Measurements from ENCODE around the gene LDLRAD3. TPM values are rescaled to one million over a fixed set of nuclear protein-coding genes. Genes with fewer than 3 reads are reported as not detected.

Gene LDLRAD3
- total RNA-seq, 1 donor from 2014 or later = 18.2 TPM

DNA sequence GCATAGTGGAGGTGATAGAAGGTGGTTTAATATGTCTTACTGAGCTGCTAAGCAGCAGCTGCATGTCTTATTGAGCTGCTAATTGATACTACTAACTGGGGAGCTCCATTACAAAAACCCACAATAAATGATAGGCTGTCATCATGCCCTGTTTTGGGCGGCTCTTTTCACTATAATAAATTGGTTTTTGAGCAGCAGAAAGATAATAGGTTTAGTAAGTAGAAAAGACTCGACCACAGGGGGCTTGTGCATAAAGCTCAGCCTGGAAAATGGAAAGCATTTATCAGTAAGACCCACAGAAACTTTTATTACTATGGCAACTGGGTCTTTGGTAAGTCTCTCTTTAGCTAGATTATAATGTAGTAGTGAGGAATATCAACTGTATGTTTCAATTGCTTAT lies 117.6 kb downstream of the LDLRAD3 start:
- Mint-ChIP-seq H3K27me3 (ENCODE audit: unreplicated experiment) (no peaks in the 10 kb centered on the region), H3K36me3 (ENCODE audit: unreplicated experiment) (peaks cover 1% of the 10 kb centered on the region), H3K4me3 (ENCODE audit: unreplicated experiment) (no peak overlapping the region), H3K9me3 (ENCODE audit: unreplicated experiment) (peaks cover 14% of the 10 kb centered on the region), H3K27ac (ENCODE audit: unreplicated experiment) (no peak overlapping the region), H3K4me1 (ENCODE audit: unreplicated experiment) (no peaks in the 10 kb centered on the region)
- DNase-seq (ENCODE audit: extremely low spot score, unreplicated experiment) = no peak
- TF ChIP-seq, protein P1, sequence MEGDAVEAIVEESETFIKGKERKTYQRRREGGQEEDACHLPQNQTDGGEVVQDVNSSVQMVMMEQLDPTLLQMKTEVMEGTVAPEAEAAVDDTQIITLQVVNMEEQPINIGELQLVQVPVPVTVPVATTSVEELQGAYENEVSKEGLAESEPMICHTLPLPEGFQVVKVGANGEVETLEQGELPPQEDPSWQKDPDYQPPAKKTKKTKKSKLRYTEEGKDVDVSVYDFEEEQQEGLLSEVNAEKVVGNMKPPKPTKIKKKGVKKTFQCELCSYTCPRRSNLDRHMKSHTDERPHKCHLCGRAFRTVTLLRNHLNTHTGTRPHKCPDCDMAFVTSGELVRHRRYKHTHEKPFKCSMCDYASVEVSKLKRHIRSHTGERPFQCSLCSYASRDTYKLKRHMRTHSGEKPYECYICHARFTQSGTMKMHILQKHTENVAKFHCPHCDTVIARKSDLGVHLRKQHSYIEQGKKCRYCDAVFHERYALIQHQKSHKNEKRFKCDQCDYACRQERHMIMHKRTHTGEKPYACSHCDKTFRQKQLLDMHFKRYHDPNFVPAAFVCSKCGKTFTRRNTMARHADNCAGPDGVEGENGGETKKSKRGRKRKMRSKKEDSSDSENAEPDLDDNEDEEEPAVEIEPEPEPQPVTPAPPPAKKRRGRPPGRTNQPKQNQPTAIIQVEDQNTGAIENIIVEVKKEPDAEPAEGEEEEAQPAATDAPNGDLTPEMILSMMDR (IDR thresholded peaks at IDR 0.05) = no peak

DNA sequence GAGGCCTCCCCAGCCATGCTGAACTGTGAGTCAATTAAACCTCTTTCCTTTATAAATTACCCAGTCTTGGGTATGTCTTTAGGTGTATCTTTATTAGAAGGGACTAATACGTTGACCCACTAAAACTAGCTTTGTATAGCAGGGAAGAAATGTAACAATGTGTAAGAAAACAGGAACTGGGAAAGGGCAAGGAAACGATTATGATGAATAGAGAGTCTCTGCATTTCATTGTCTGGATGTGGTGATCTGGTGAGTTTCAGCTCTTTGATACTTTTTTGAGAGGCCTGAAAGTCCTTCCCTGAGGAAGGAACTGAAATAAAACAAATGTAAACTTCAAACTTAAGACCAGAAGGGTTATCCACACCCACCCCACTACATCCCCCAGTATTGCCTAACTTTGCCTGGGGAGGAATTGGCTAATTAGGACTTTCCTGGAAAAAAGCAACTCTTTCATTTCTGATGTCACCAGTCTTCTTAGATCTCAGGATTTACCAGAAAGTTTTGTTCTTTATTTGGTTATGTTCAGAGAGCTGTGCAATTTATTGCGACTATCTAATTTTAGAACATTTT lies 119.0 kb downstream of the LDLRAD3 start:
- no peak overlapping the region for H3K27ac Mint-ChIP-seq (ENCODE audit: unreplicated experiment)
- no peak overlapping the region for H3K4me3 Mint-ChIP-seq (ENCODE audit: unreplicated experiment)
- TF ChIP-seq, protein P1 (IDR thresholded peaks at IDR 0.05) = no peak
- no peaks in the 10 kb centered on the region for H3K4me1 Mint-ChIP-seq (ENCODE audit: unreplicated experiment)
- peaks cover 20% of the 10 kb centered on the region for H3K9me3 Mint-ChIP-seq (ENCODE audit: unreplicated experiment)
- no peak for DNase-seq (ENCODE audit: extremely low spot score, unreplicated experiment)
- no peaks in the 10 kb centered on the region for H3K27me3 Mint-ChIP-seq (ENCODE audit: unreplicated experiment)
- peaks cover 8% of the 10 kb centered on the region for H3K36me3 Mint-ChIP-seq (ENCODE audit: unreplicated experiment)

DNA sequence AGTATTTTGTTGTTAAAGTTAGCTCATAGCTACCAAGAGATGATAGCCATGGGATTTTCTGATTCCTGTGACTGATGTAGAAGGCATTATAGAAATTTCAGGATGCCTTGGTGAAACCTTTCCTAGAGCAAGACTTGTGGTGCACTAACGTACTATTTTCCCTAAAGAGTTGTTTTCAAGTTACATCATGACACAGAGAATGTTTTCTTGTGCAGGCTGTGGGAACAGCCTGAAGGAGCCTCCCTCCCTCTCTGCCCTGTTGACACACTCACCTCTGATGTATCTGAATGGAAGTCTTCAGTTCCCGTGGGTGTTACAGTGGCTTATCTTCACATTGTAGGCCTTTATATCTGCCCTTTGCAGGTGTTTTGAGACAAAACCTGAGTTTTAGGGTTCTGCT lies 121.6 kb downstream of the LDLRAD3 start:
- Mint-ChIP-seq H3K9me3 (ENCODE audit: unreplicated experiment) (peaks cover 15% of the 10 kb centered on the region), H3K27ac (ENCODE audit: unreplicated experiment) (no peak overlapping the region), H3K4me1 (ENCODE audit: unreplicated experiment) (no peaks in the 10 kb centered on the region), H3K4me3 (ENCODE audit: unreplicated experiment) (no peak overlapping the region), H3K36me3 (ENCODE audit: unreplicated experiment) (peaks cover 7% of the 10 kb centered on the region), H3K27me3 (ENCODE audit: unreplicated experiment) (no peaks in the 10 kb centered on the region)
- no peak for DNase-seq (ENCODE audit: extremely low spot score, unreplicated experiment)
- TF ChIP-seq, protein P1 (IDR thresholded peaks at IDR 0.05) = no peak

DNA sequence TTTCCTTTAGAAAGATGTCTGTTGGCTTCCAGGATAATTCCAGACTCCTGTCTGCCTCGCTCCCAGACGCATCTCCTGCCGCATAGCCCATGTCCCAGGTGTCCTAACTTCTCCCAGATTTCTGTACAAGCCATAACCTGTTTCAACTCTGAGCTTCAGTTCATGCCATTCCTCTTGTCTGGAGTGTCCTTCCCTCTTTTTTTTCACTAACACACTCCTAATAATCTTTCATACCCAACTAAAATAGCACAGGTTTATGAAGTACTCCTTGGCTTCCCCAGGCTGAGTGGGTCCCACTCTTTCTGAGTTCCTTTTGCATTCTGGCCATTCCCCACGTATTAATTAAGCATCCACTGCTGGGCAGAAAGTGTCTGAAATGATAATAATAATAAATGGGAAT lies 123.0 kb downstream of the LDLRAD3 start:
- Mint-ChIP-seq H3K9me3 (ENCODE audit: unreplicated experiment) (peaks cover 15% of the 10 kb centered on the region), H3K4me1 (ENCODE audit: unreplicated experiment) (no peaks in the 10 kb centered on the region), H3K27me3 (ENCODE audit: unreplicated experiment) (no peaks in the 10 kb centered on the region), H3K36me3 (ENCODE audit: unreplicated experiment) (peaks cover 7% of the 10 kb centered on the region), H3K27ac (ENCODE audit: unreplicated experiment) (no peak overlapping the region), H3K4me3 (ENCODE audit: unreplicated experiment) (no peak overlapping the region)
- DNase-seq (ENCODE audit: extremely low spot score, unreplicated experiment) = no peak
- TF ChIP-seq, protein P1 (IDR thresholded peaks at IDR 0.05) = no peak

DNA sequence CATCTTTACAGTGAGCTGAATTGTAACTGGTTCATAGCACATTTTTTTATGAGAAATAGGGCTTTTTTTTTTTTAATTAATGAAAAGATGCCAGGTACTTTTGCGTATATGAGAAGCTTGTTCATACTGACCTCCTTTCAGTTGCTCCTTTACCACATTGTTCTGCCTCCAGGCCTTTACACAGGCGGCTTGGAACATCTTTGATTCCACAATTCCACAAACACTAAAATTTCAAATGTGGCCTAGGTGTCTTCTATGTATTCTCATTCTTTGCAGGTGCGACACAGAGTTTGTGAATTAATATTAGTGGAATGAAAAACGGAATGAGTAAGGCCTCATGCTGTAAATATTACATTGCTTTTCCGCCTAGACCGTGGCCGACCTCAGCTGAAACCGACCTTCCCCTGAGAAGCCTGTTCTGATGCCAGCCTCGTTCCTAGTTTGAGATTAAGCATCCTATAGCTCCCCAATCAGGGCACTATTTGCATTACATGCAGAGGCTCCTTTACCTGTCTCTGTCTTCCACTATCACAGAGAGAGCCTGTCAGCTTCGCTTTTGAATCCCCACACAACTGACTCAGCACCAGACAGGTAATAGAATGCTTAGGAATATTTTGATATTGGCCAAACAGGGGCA lies 125.8 kb downstream of the LDLRAD3 start:
- Mint-ChIP-seq H3K4me3 (ENCODE audit: unreplicated experiment) (no peak overlapping the region), H3K9me3 (ENCODE audit: unreplicated experiment) (peaks cover 15% of the 10 kb centered on the region), H3K36me3 (ENCODE audit: unreplicated experiment) (peaks cover 7% of the 10 kb centered on the region), H3K4me1 (ENCODE audit: unreplicated experiment) (peaks cover 22% of the 10 kb centered on the region), H3K27ac (ENCODE audit: unreplicated experiment) (no peak overlapping the region), H3K27me3 (ENCODE audit: unreplicated experiment) (no peaks in the 10 kb centered on the region)
- DNase-seq (ENCODE audit: extremely low spot score, unreplicated experiment) = no peak
- TF ChIP-seq, protein P1 (IDR thresholded peaks at IDR 0.05) = peak; percentile 29
